Activated CD4-positive, alpha-beta T cell treated with anti-CD3 and anti-CD28 coated beads for 4 hours (primary cell): Measurements from ENCODE around the gene OPN3.

Experiments used
- DNase-seq, 2 donors: peaks; one replicate each; pipeline ENCODE4 v3.0.0-alpha.2; 2020

Gene OPN3

DNA sequence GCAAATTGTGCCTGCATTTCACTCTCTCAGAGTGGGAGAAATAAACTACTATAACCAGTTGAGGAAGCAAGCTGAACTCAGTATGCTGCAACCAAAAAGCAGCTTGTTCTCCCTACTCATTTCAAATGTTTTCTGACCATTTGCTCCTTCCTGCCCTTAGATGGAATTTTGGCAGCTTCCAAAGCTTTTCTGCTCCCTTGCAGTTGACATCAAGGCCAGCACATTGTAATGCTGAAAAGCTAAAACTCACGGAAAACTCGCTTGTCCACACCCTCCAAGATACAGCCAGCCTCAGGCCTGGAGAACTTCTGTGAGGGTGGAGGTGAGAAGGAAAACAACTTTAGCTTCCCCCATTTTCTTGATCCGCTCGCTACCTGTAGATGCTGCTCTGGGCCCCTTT, 5.0 kb upstream of the OPN3 start:
- no peak for DNase-seq

GRCh38 chr1:241644259-241644658, 4.1 kb upstream of the OPN3 start:
- DNase-seq: no peak

DNA sequence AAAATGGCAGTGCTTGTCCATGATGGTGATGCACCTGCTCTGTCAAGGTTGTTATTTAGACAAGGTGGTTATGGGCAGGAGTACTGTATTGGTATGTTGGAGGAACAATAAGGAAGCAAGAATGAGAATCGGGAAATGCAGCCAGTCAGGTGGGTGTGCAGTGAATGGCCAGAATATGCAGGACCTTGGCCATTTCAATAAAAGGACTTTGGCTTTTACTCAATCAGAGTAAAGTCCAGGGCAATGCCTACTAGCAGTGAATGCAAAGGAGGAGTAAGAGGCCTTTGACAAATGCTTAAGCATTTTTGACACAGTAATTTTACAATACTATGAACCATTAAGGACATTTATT, 2.4 kb upstream of the OPN3 start:
- no peak for DNase-seq

DNA sequence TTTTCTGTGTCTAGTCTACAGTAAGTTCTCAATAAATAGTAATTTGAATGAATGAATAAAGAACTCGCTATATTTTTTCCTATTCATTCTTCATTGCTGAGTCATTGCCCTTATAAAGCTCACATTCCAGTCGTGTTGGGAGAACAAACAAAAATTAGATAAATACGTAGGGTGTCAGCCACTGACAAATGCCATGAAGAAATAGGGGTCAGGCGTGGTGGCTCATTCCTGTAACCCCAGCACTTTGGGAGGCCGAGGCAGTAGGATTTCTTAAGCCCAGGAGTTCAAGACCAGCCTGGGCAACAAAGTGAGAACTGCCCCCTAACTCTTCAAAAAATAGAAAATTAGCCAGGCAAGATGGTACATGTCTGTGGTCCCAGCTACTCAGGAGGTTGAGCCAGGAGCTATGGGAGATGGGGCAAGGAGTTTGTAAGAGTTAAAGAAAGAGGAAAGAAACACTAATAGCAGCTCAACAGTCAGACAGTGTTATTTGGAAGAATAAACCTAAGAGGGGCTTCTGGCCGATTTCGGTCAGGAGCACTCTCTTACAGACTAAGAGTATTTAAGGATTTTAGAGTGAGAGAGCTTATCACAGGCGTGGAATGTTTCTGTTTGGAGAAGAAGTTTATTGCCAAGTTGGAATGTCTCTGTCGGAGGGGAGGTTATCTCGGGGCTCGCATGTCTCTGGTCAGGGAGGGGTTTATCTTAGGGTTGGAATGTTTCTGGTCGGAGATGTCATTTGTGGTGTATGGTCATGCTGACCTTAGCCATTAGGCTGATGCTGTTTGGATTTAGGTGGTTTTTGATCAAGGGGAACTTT, 1.8 kb upstream of the OPN3 start:
- DNase-seq: no peak

DNA sequence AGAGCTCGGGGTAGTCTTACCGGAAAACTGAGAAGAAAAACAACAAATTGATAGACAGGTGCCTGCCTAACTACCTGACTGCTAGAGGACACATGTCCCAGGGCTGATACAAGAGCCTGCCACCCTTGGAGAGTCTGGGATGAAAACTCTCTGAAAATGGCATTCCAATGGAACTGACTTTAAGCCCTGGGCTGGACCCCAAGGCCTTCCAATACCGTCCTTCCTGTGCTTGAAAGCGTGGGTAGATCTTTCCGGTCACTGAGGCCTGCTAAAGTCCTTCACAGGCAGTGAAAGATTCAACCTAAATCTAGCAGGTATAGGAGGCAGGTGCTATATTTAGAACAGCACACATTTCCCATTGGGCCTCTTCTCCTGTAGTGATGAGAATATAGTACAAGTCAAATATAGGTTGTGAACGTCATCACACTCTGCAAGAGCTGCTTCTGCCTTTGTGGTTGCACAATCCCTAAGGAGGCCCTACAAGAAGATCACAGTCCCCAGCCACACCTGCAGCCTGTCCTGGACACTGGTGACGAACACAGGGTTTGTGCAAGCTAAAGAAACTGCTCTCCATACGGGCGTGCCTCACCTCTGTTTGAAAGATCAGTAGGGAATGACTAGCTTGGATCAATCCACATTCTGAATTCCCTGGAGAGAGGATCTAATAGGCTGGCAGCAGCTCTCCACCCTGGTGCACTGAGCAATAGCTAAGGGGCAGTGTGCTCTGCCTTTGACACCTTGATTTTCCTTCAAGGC, 876 bp upstream of the OPN3 start:
- no peak for DNase-seq

DNA sequence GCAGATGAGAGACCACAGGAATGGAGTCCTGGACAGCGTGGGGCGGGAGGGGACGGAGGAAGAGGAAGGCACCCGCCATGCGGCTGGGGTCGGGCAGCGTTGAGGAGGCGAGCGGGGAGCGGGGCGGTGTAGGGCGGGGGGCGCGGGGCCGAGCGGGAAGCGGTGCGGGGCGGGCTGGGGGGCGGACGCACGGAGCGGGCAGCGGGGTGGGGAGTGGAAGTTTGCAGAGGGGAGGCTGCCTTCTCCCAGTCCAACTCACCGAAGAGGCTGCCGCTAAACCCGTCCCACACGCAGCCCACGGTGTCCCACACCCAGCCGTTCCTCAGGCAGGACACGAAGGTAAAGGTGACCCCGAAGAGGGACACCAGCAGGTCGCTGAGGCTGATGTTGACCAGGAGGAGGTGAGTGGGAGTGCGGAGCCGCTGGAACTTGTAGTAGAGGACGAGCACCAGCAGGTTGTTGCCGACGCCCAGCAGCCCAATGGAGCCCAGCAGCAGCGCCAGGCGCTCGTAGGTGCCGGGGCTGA, 483 bp downstream of the OPN3 start:
- DNase-seq: peak; percentile 12 to 28

- DNase-seq: no peak
Measured at GRCh38 chr1:241638909-241639622, 1.1 kb downstream of the OPN3 start.

- no peak for DNase-seq
Measured at GRCh38 chr1:241638099-241638682, 2.0 kb downstream of the OPN3 start.

DNA sequence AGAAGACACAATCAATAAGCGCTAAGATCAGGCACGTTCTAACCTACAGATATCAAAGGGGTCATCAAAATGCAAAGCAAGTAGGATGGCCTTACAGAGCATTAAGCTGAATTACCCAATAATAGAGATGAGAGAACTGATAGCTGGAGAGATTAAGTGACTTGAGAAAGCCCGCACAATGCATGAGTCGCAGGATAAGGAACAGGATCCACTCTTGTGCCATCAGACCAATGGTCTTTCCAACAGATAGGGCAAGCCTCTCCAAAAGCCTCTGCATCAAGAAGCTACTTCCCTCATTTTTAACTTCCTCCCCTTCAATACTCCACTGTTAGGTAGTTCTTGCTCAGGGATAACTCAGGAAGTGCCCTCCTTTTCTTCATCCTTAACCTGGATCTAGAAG, 2.6 kb downstream of the OPN3 start:
- no peak for DNase-seq

- DNase-seq: no peak
Measured at GRCh38 chr1:241637046-241637590, 3.1 kb downstream of the OPN3 start.

- no peak for DNase-seq
Measured at GRCh38 chr1:241636291-241636690, 3.9 kb downstream of the OPN3 start.

DNA sequence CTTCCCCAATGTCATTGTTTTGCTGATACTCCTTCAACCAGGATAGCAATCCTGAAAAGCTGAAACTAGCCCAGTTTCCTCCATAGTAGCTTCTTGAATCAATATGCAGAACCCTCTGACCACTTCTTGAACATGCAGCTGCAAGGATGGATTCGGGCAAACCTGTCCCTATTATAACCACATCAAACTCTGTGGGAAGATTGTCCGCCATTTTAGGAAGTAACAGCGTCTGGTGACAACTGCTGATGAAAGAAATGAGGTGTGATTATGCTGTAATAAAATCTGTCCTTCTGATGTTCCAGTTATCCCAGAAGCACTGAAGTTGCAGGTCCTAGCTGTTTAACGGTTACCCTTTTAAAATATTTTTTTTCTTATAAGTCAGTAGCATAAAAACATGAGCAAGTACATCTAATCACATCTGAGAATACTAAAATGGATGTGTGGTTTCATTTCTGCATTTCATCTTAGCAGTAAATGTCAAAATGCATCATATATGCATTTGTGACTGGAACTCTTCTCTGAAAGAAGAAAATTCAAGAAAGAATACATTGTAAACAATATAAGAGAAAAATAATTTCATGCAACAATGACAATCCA, 4.5 kb downstream of the OPN3 start:
- DNase-seq: no peak

GRCh38 chr1:241632987-241633386, 7.2 kb downstream of the OPN3 start:
- no peak for DNase-seq

DNA sequence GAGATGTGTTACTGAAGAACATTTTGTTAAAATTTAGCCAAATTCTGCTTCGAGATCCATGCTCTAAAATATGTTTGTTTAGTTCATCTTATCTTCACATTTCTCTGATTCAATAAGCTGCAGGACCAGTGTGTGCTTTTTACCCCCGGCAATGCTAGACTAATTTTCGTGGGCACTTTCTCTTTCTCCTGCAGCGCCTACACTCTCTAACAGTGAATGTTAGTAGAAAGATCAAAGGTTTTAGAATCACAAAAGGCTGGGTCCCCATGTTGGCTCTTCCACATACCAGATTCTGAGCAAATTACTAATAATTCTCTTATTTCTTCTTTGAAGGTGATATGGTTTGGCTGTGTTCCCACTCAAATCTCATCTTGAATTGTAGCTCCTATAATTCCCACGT, 8.5 kb downstream of the OPN3 start:
- DNase-seq: no peak

GRCh38 chr1:241630899-241631298, 9.3 kb downstream of the OPN3 start:
- DNase-seq: no peak

DNA sequence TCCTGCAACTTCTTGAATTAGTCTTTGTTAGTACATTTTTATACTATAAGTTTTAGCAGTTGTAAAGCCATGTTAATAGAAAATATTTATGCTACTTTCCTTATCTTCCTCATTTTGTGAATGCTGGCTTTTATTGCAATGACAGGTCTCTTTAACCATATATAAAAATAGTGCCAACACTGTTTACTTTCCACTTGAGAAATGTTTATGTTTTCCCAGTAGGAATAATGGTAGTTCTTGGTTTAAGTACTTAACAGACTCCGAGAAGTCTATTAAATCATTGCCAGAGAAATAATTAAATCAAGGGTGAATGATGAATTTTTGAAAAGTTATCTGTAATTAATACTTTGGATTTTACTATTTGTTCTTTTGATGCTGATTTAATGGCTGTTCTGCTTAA, 9.7 kb downstream of the OPN3 start:
- DNase-seq: no peak

DNA sequence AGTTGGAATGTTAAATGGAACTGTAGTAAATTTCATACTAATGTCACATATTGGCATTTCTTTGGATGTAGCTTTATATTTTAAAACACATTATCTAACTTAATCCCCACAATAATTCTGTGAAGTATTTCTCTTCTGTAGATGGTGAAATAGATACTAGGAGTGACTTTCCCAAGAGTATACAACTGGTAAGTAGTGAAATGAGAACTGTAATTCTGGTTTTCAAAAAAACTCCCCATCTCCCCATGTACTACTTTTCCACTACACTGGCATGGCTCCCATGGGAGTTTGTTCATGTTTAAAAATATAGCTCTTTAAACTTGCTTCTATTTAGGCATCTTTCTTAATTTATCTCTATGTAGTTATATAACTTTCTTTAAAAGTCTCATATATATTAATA, 10.2 kb downstream of the OPN3 start:
- DNase-seq: no peak

- peak; percentile 40 to 51 for DNase-seq
Measured at GRCh38 chr1:241627453-241628259, 12.5 kb downstream of the OPN3 start.

- DNase-seq: no peak
Measured at GRCh38 chr1:241624935-241625334, 15.2 kb downstream of the OPN3 start.

- no peak for DNase-seq
Measured at GRCh38 chr1:241622669-241623068, 17.5 kb downstream of the OPN3 start.

DNA sequence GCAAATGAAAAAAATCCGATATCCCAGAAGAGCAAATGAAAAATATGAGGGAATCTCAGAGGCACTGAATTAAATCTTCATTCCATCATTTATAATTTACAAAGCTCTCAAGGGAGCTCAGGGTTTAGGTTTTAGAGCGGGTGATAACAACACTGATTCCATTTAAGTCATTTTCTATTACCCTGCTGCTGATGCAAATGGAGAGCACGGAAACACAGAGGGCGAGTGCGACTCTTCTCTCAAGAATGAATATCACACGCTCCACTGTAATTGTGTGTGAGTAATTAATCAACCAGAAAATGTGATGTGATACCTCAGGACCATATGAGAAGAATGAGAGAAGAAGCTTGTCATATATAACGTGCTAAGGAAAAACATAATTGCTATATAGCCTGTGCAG, 22.7 kb downstream of the OPN3 start:
- no peak for DNase-seq
